SK-N-MC (cell line): ENCODE measurements around the gene USP49.

Experiments
- DNase-seq: peaks from one replicate; pipeline ENCODE4 v3.0.0-alpha.2; 2011; ENCODE audit warnings: low read depth, low spot score
- H3K27ac ChIP-seq: fragments of 200-600 bp; sonication (generic); 2 replicates; pipeline ENCODE4 v1.5.1; 2016; ENCODE audit warnings: mixed run types
- H3K36me3 ChIP-seq: fragments of 200-600 bp; sonication (generic); 2 replicates; pipeline ENCODE4 v1.6.1; 2017; ENCODE audit warnings: antibody characterized with exemption, low read length, mixed read lengths; ENCODE audit not compliant: insufficient read depth
- H3K4me3 ChIP-seq: fragments of 200-600 bp; sonication (generic); 2 replicates; pipeline ENCODE4 v1.5.1; 2016
- H3K9ac ChIP-seq: fragments of 200-600 bp; sonication (generic); 2 replicates; pipeline ENCODE4 v1.8.0; 2017; ENCODE audit warnings: mixed run types, mixed read lengths; ENCODE audit not compliant: insufficient read length
- H3K9me3 ChIP-seq: fragments of 200-600 bp; sonication (generic); 2 replicates; pipeline ENCODE4 v1.6.1; 2017; ENCODE audit warnings: low read depth, mild to moderate bottlenecking, antibody characterized with exemption, low read length, moderate library complexity, mixed read lengths
- EZH2 ChIP-seq: fragments of 200-600 bp; sonication (generic); IDR thresholded peaks from one replicate; pipeline ENCODE4 v1.6.1; 2017; ENCODE audit warnings: antibody characterized with exemption
- FOXP2 ChIP-seq: optimal IDR thresholded peaks from 2 replicates; pipeline ENCODE3; 2011; ENCODE audit warnings: mild to moderate bottlenecking, moderate library complexity; ENCODE audit not compliant: insufficient read depth; ENCODE audit errors: extremely low read length, control extremely low read depth
- POLR2AphosphoS5 ChIP-seq: IDR thresholded peaks from 2 replicates; pipeline ENCODE4 v1.6.1; 2012; ENCODE audit warnings: mild to moderate bottlenecking, low read depth, low read length, borderline replicate concordance

The USP49 gene

GRCh38 chr6:41836022-41836659 lies 59.0 kb downstream of the USP49 start:
- DNase-seq: no peak
- H3K9ac ChIP-seq: no peak overlapping the region
- no peaks in the 10 kb centered on the region for H3K9me3 ChIP-seq
- H3K4me3 ChIP-seq: no peak overlapping the region
- no peak for TF ChIP-seq POLR2AphosphoS5
- TF ChIP-seq FOXP2: no peak
- no peak for TF ChIP-seq EZH2
- no peak overlapping the region for H3K27ac ChIP-seq
- H3K36me3 ChIP-seq: no peaks in the 10 kb centered on the region

- no peak for TF ChIP-seq POLR2AphosphoS5
- no peak for TF ChIP-seq FOXP2
- no peak for TF ChIP-seq EZH2
- no peak overlapping the region for H3K27ac ChIP-seq
- DNase-seq: no peak
- H3K36me3 ChIP-seq: no peaks in the 10 kb centered on the region
- no peak overlapping the region for H3K4me3 ChIP-seq
- H3K9ac ChIP-seq: no peak overlapping the region
- no peaks in the 10 kb centered on the region for H3K9me3 ChIP-seq
Measured at GRCh38 chr6:41832263-41832662, 62.9 kb downstream of the USP49 start.

- no peaks in the 10 kb centered on the region for H3K36me3 ChIP-seq
- TF ChIP-seq FOXP2 (no peak), EZH2 (no peak), POLR2AphosphoS5 (no peak)
- H3K27ac ChIP-seq: no peak overlapping the region
- no peak overlapping the region for H3K4me3 ChIP-seq
- no peak for DNase-seq
- no peaks in the 10 kb centered on the region for H3K9me3 ChIP-seq
- H3K9ac ChIP-seq: no peak overlapping the region
Measured at GRCh38 chr6:41826343-41827022, 68.7 kb downstream of the USP49 start.

- Histone ChIP-seq H3K27ac (no peak overlapping the region), H3K36me3 (no peaks in the 10 kb centered on the region), H3K4me3 (no peak overlapping the region), H3K9ac (no peak overlapping the region), H3K9me3 (no peaks in the 10 kb centered on the region)
- DNase-seq: no peak
- TF ChIP-seq FOXP2: no peak
- TF ChIP-seq EZH2: no peak
- no peak for TF ChIP-seq POLR2AphosphoS5
Measured at GRCh38 chr6:41824571-41825569, 70.3 kb downstream of the USP49 start.

- no peak for TF ChIP-seq POLR2AphosphoS5
- TF ChIP-seq FOXP2: no peak
- no peak for TF ChIP-seq EZH2
- no peaks in the 10 kb centered on the region for H3K36me3 ChIP-seq
- no peaks in the 10 kb centered on the region for H3K9me3 ChIP-seq
- no peak overlapping the region for H3K4me3 ChIP-seq
- DNase-seq: no peak
- H3K9ac ChIP-seq: no peak overlapping the region
- H3K27ac ChIP-seq: no peak overlapping the region
Measured at GRCh38 chr6:41823178-41823577, 72.0 kb downstream of the USP49 start.

- no peak for TF ChIP-seq POLR2AphosphoS5
- TF ChIP-seq FOXP2: no peak
- no peak for TF ChIP-seq EZH2
- no peak overlapping the region for H3K9ac ChIP-seq
- H3K4me3 ChIP-seq: no peak overlapping the region
- no peaks in the 10 kb centered on the region for H3K36me3 ChIP-seq
- no peaks in the 10 kb centered on the region for H3K9me3 ChIP-seq
- no peak overlapping the region for H3K27ac ChIP-seq
- no peak for DNase-seq
Measured at GRCh38 chr6:41822021-41822420, 73.2 kb downstream of the USP49 start.

GRCh38 chr6:41821266-41821665 lies 73.9 kb downstream of the USP49 start:
- Histone ChIP-seq H3K4me3 (no peak overlapping the region), H3K36me3 (no peaks in the 10 kb centered on the region), H3K9me3 (no peaks in the 10 kb centered on the region), H3K9ac (no peak overlapping the region), H3K27ac (no peak overlapping the region)
- TF ChIP-seq FOXP2: no peak
- TF ChIP-seq EZH2: no peak
- no peak for TF ChIP-seq POLR2AphosphoS5
- DNase-seq: no peak
